Measurements from ENCODE around the gene AKAP13.

The AKAP13 gene

GRCh38 chr15:85492406-85492805 is 112.0 kb downstream of the AKAP13 start:
- H3K4me3 ChIP-seq (ENCODE audit: low read depth, low read length): no peak overlapping the region
- DNase-seq (ENCODE audit: low read depth): no peak
- TF ChIP-seq MAX (IDR thresholded peaks at IDR 0.05; ENCODE audit: low read depth, low read length) (no peak), POLR2A (IDR thresholded peaks at IDR 0.05; ENCODE audit: extremely low read depth, insufficient read length) (no peak), MYC (IDR thresholded peaks at IDR 0.05; ENCODE audit: low read depth, low read length) (no peak)
- TF ChIP-seq, protein P1, sequence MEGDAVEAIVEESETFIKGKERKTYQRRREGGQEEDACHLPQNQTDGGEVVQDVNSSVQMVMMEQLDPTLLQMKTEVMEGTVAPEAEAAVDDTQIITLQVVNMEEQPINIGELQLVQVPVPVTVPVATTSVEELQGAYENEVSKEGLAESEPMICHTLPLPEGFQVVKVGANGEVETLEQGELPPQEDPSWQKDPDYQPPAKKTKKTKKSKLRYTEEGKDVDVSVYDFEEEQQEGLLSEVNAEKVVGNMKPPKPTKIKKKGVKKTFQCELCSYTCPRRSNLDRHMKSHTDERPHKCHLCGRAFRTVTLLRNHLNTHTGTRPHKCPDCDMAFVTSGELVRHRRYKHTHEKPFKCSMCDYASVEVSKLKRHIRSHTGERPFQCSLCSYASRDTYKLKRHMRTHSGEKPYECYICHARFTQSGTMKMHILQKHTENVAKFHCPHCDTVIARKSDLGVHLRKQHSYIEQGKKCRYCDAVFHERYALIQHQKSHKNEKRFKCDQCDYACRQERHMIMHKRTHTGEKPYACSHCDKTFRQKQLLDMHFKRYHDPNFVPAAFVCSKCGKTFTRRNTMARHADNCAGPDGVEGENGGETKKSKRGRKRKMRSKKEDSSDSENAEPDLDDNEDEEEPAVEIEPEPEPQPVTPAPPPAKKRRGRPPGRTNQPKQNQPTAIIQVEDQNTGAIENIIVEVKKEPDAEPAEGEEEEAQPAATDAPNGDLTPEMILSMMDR (IDR thresholded peaks at IDR 0.05; ENCODE audit: low read depth, low read length): no peak

GRCh38 chr15:85493260-85493659 is 112.9 kb downstream of the AKAP13 start:
- no peak for DNase-seq (ENCODE audit: low read depth)
- no peak for TF ChIP-seq MAX (IDR thresholded peaks at IDR 0.05; ENCODE audit: low read depth, low read length)
- no peak for TF ChIP-seq MYC (IDR thresholded peaks at IDR 0.05; ENCODE audit: low read depth, low read length)
- TF ChIP-seq, protein P1 (IDR thresholded peaks at IDR 0.05; ENCODE audit: low read depth, low read length): no peak
- TF ChIP-seq POLR2A (IDR thresholded peaks at IDR 0.05; ENCODE audit: extremely low read depth, insufficient read length): no peak
- no peak overlapping the region for H3K4me3 ChIP-seq (ENCODE audit: low read depth, low read length)

GRCh38 chr15:85494048-85494777 is 113.8 kb downstream of the AKAP13 start:
- no peak for DNase-seq (ENCODE audit: low read depth)
- H3K4me3 ChIP-seq (ENCODE audit: low read depth, low read length): no peak overlapping the region
- no peak for TF ChIP-seq MAX (IDR thresholded peaks at IDR 0.05; ENCODE audit: low read depth, low read length)
- TF ChIP-seq, protein P1 (IDR thresholded peaks at IDR 0.05; ENCODE audit: low read depth, low read length): no peak
- TF ChIP-seq POLR2A (IDR thresholded peaks at IDR 0.05; ENCODE audit: extremely low read depth, insufficient read length): no peak
- no peak for TF ChIP-seq MYC (IDR thresholded peaks at IDR 0.05; ENCODE audit: low read depth, low read length)

GRCh38 chr15:85495096-85495495 is 114.7 kb downstream of the AKAP13 start:
- TF ChIP-seq MYC (IDR thresholded peaks at IDR 0.05; ENCODE audit: low read depth, low read length) (no peak), POLR2A (IDR thresholded peaks at IDR 0.05; ENCODE audit: extremely low read depth, insufficient read length) (no peak)
- DNase-seq (ENCODE audit: low read depth): no peak

GRCh38 chr15:85495544-85495943 is 115.1 kb downstream of the AKAP13 start:
- DNase-seq (ENCODE audit: low read depth): no peak
- no peak for TF ChIP-seq POLR2A (IDR thresholded peaks at IDR 0.05; ENCODE audit: extremely low read depth, insufficient read length)

More at GRCh38 chr15:85495096-85495495, 114.7 kb downstream of the AKAP13 start:
- H3K4me3 ChIP-seq (ENCODE audit: low read depth, low read length): no peak overlapping the region

DNA sequence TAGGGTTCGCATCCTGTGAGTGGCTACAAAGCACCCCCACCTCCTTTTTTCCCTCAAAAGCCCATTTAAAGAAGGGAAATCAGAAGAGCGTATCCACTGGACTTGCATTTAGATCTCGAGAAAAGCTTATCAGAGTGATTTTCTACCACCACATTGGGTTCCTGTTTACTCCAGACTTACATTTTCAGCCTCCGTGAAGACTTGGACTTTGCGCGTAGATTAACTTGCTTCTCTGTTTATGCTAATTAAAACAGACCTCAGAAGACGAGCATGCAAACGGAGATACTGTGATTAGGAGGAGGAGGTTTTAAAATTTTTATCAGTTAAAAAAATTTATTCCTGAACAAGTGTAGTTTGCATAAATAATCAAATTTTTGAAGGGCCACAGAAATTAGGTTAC is 115.7 kb downstream of the AKAP13 start:
- TF ChIP-seq POLR2A (IDR thresholded peaks at IDR 0.05; ENCODE audit: extremely low read depth, insufficient read length) (no peak), MYC (IDR thresholded peaks at IDR 0.05; ENCODE audit: low read depth, low read length) (no peak), MAX (IDR thresholded peaks at IDR 0.05; ENCODE audit: low read depth, low read length) (no peak)
- no peak overlapping the region for H3K4me3 ChIP-seq (ENCODE audit: low read depth, low read length)
- no peak for DNase-seq (ENCODE audit: low read depth)

More at GRCh38 chr15:85495544-85495943, 115.1 kb downstream of the AKAP13 start:
- H3K4me3 ChIP-seq (ENCODE audit: low read depth, low read length): no peak overlapping the region

- DNase-seq (ENCODE audit: low read depth): no peak
- no peak overlapping the region for H3K4me3 ChIP-seq (ENCODE audit: low read depth, low read length)
- TF ChIP-seq, protein P1 (IDR thresholded peaks at IDR 0.05; ENCODE audit: low read depth, low read length): no peak
- no peak for TF ChIP-seq MAX (IDR thresholded peaks at IDR 0.05; ENCODE audit: low read depth, low read length)
- no peak for TF ChIP-seq MYC (IDR thresholded peaks at IDR 0.05; ENCODE audit: low read depth, low read length)
- no peak for TF ChIP-seq POLR2A (IDR thresholded peaks at IDR 0.05; ENCODE audit: extremely low read depth, insufficient read length)
Observed at GRCh38 chr15:85496551-85497171, 116.3 kb downstream of the AKAP13 start.

Measured in NB4 (cell line).